GM12892 (cell line): ENCODE results near the gene XPO6.
A peak's percentile ranks its signal among the peaks of the same experiment; 100 is the strongest.

Experiments
- DNase-seq: peaks from one replicate; pipeline ENCODE4 v3.0.0; 2011; ENCODE audit not compliant: insufficient read length
- FAIRE-seq: peaks from 2 replicates; lab custom pipeline; 2011; peaks lifted over from hg19 to GRCh38; lab: Jason Lieb, UNC
- POLR2A ChIP-seq: IDR thresholded peaks from 2 replicates; pipeline ENCODE4 v1.6.1; 2011; ENCODE audit warnings: low read depth, low read length, control low read depth
- POLR2AphosphoS5 ChIP-seq: IDR thresholded peaks from 2 replicates; pipeline ENCODE4 v1.6.1; 2011; ENCODE audit warnings: low read depth, low read length, control low read depth
- TAF1 ChIP-seq: IDR thresholded peaks from 2 replicates; pipeline ENCODE4 v1.6.1; 2011; ENCODE audit warnings: low read depth, mild to moderate bottlenecking, control low read depth, low read length, borderline replicate concordance

The XPO6 gene

GRCh38 chr16:28219282-28219681 is 7.5 kb upstream of the XPO6 start:
- no peak for DNase-seq
- FAIRE-seq: no peak
- TF ChIP-seq POLR2AphosphoS5: no peak
- no peak for TF ChIP-seq POLR2A
- TF ChIP-seq TAF1: no peak

- TF ChIP-seq TAF1: no peak
- TF ChIP-seq POLR2AphosphoS5: no peak
- DNase-seq: no peak
- FAIRE-seq: no peak
These were observed 6.3 kb upstream of the XPO6 start for GRCh38 chr16:28218109-28218508.

- TF ChIP-seq POLR2AphosphoS5 (no peak), TAF1 (no peak), POLR2A (no peak)
- FAIRE-seq: no peak
- DNase-seq: no peak
These were observed 5.6 kb upstream of the XPO6 start for GRCh38 chr16:28217326-28217725.

- FAIRE-seq (no peak), DNase-seq (no peak)
- TF ChIP-seq TAF1 (no peak), POLR2A (no peak), POLR2AphosphoS5 (no peak)
These were observed 1.6 kb upstream of the XPO6 start for GRCh38 chr16:28213396-28213795.

GRCh38 chr16:28212532-28212873 is 738 bp upstream of the XPO6 start:
- TF ChIP-seq TAF1: no peak
- TF ChIP-seq POLR2A: no peak
- TF ChIP-seq POLR2AphosphoS5: no peak
- FAIRE-seq: no peak
- DNase-seq: no peak

- FAIRE-seq (no peak), DNase-seq (peak; percentile 48)
- TF ChIP-seq POLR2A (no peak), POLR2AphosphoS5 (0 out of 2 replicates have a peak, but pooled peaks have one; percentile 26)
These were observed 681 bp downstream of the XPO6 start for GRCh38 chr16:28210979-28211588.

- TF ChIP-seq POLR2AphosphoS5: peak; percentile 50; the same call in 1 of the 2 replicates
- TF ChIP-seq TAF1: no peak
- no peak for TF ChIP-seq POLR2A
- FAIRE-seq: no peak
These were observed 1.5 kb downstream of the XPO6 start for GRCh38 chr16:28210264-28210663.

GRCh38 chr16:28208824-28209223 is 2.9 kb downstream of the XPO6 start:
- FAIRE-seq (no peak), DNase-seq (no peak)
- TF ChIP-seq POLR2A (no peak), POLR2AphosphoS5 (no peak), TAF1 (no peak)

More at GRCh38 chr16:28210264-28210663, 1.5 kb downstream of the XPO6 start:
- DNase-seq: no peak

- TF ChIP-seq POLR2A: no peak
- TF ChIP-seq TAF1: no peak
- no peak for TF ChIP-seq POLR2AphosphoS5
- FAIRE-seq: no peak
- DNase-seq: no peak
These were observed 3.6 kb downstream of the XPO6 start for GRCh38 chr16:28208131-28208530.

GRCh38 chr16:28207399-28207798 is 4.4 kb downstream of the XPO6 start:
- FAIRE-seq: no peak
- no peak for TF ChIP-seq TAF1
- TF ChIP-seq POLR2AphosphoS5: no peak
- TF ChIP-seq POLR2A: no peak
- no peak for DNase-seq

GRCh38 chr16:28205974-28206373 is 5.8 kb downstream of the XPO6 start:
- no peak for FAIRE-seq
- TF ChIP-seq POLR2AphosphoS5 (no peak), TAF1 (no peak), POLR2A (no peak)

GRCh38 chr16:28205117-28205899 is 6.5 kb downstream of the XPO6 start:
- DNase-seq (no peak), FAIRE-seq (no peak)
- TF ChIP-seq TAF1 (no peak), POLR2A (no peak), POLR2AphosphoS5 (no peak)

More at GRCh38 chr16:28205974-28206373, 5.8 kb downstream of the XPO6 start:
- DNase-seq: no peak
